Measurements from ENCODE around the gene ATP2C1. TPM values are rescaled to one million over a fixed set of nuclear protein-coding genes. Genes with fewer than 3 reads are reported as not detected.

Gene ATP2C1
- total and polyA plus RNA-seq, 4 donors, result 41.4 to 126 (median 74.2) TPM

DNA sequence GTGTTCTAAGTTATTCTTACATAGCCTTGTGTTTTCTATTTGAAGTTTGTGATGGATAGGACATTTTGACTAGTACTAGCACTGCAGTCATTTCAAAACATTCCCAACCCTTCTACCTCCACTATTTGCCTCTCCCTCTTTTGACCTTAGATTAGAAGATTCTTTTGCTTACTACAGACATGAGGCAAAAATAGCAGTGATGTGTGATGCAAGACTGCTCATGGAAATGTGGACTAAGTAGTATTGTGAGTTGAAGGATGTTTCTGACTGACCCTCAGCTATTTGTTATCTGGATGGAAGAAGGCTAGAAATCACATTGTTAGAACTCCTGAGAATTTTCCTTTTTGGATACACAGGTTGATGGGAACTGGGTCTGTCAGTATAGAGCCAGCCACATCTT lies 45.9 kb downstream of the ATP2C1 start:
- Histone ChIP-seq H3K27me3 (ENCODE audit: control insufficient read depth in 3 of 3, insufficient read depth in 3 of 3, low read length in 2 of 3) (no peaks in the 10 kb centered on the region), H3K9me3 (ENCODE audit: control insufficient read depth in 4 of 4, insufficient read depth in 3 of 4, low read length in 3 of 4) (no peaks in the 10 kb centered on the region), H3K4me1 (ENCODE audit: control insufficient read depth in 5 of 5, insufficient read depth in 5 of 5, low read length in 5 of 5) (no peaks in the 10 kb centered on the region), H3K36me3 (ENCODE audit: control insufficient read depth in 4 of 4, insufficient read depth in 4 of 4, low read length in 4 of 4) (peaks cover 6 to 24% (median 20%) of the 10 kb centered on the region in 4 donors), H3K9ac (ENCODE audit: insufficient read depth in 1 of 2, low read length in 2 of 2) (no peak overlapping the region), H3K27ac (ENCODE audit: low read depth in 1 of 2, low read length in 1 of 2) (no peak overlapping the region), H3K4me3 (no peak overlapping the region)
- no peak for ATAC-seq (ENCODE audit: insufficient read depth, low FRiP score)
- TF ChIP-seq, protein P1, sequence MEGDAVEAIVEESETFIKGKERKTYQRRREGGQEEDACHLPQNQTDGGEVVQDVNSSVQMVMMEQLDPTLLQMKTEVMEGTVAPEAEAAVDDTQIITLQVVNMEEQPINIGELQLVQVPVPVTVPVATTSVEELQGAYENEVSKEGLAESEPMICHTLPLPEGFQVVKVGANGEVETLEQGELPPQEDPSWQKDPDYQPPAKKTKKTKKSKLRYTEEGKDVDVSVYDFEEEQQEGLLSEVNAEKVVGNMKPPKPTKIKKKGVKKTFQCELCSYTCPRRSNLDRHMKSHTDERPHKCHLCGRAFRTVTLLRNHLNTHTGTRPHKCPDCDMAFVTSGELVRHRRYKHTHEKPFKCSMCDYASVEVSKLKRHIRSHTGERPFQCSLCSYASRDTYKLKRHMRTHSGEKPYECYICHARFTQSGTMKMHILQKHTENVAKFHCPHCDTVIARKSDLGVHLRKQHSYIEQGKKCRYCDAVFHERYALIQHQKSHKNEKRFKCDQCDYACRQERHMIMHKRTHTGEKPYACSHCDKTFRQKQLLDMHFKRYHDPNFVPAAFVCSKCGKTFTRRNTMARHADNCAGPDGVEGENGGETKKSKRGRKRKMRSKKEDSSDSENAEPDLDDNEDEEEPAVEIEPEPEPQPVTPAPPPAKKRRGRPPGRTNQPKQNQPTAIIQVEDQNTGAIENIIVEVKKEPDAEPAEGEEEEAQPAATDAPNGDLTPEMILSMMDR (IDR thresholded peaks at IDR 0.05; ENCODE audit: control extremely low read depth, extremely low read depth), result no peak
- no peak for DNase-seq

DNA sequence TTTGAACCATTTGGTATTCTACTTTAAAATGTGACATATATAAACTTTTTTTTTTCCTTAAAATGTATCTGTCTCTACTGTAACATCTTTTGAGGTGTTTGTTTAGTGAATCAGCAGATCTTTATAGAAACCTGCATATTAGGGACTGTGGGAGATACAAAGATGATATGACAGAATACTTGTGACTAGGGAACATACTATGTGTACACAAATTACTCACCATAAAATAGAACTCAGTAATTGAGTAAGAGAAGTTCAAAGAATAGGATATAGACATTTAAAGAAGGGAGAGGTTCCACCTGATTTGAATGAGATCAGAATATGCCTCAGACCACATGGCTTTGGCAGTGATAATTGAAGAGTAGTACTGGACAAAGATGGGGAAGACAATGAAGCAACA lies 47.9 kb downstream of the ATP2C1 start:
- TF ChIP-seq, protein P1 (IDR thresholded peaks at IDR 0.05; ENCODE audit: control extremely low read depth, extremely low read depth), result no peak
- Histone ChIP-seq H3K27ac (ENCODE audit: low read depth in 1 of 2, low read length in 1 of 2) (no peak overlapping the region), H3K4me1 (ENCODE audit: control insufficient read depth in 5 of 5, insufficient read depth in 5 of 5, low read length in 5 of 5) (no peaks in the 10 kb centered on the region), H3K27me3 (ENCODE audit: control insufficient read depth in 3 of 3, insufficient read depth in 3 of 3, low read length in 2 of 3) (no peaks in the 10 kb centered on the region), H3K36me3 (ENCODE audit: control insufficient read depth in 4 of 4, insufficient read depth in 4 of 4, low read length in 4 of 4) (peaks cover 6 to 29% (median 23%) of the 10 kb centered on the region in 4 donors), H3K4me3 (no peak overlapping the region), H3K9me3 (ENCODE audit: control insufficient read depth in 4 of 4, insufficient read depth in 3 of 4, low read length in 3 of 4) (no peaks in the 10 kb centered on the region), H3K9ac (ENCODE audit: insufficient read depth in 1 of 2, low read length in 2 of 2) (no peak overlapping the region)
- DNase-seq, result no peak
- no peak for ATAC-seq (ENCODE audit: insufficient read depth, low FRiP score)

DNA sequence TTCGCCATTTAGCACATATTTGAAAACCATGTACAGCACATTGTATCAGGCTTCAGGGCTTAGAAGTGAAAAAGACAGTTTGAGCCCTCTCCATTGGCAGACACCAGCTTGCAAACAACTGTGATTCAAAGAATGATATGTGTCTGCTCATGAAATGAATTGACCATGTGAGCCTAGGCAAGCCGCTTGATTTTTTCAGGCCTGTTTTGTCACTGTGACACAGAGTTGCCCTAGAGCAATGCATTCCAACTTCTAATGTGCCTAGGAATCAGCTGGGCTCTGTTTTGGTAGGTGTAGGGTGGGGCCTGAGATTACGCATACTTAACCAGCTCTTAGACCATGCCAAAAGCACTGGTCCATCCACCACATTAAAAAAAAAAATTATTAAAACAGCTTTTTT lies 53.0 kb downstream of the ATP2C1 start:
- no peak overlapping the region for H3K4me3 ChIP-seq
- H3K4me1 ChIP-seq (ENCODE audit: control insufficient read depth in 5 of 5, insufficient read depth in 5 of 5, low read length in 5 of 5), result no peaks in the 10 kb centered on the region
- H3K9me3 ChIP-seq (ENCODE audit: control insufficient read depth in 4 of 4, insufficient read depth in 3 of 4, low read length in 3 of 4), result peaks cover 0 to 3% (median under 1%) of the 10 kb centered on the region in 4 donors
- WGBS, 2 donors, result 82 to 95% methylated on average over 3 of the region's 3 CpGs
- ATAC-seq (ENCODE audit: insufficient read depth, low FRiP score) (no peak), DNase-seq (no peak)
- no peak overlapping the region for H3K27ac ChIP-seq (ENCODE audit: low read depth in 1 of 2, low read length in 1 of 2)
- peaks cover 6 to 33% (median 28%) of the 10 kb centered on the region in 4 donors for H3K36me3 ChIP-seq (ENCODE audit: control insufficient read depth in 4 of 4, insufficient read depth in 4 of 4, low read length in 4 of 4)
- no peak overlapping the region for H3K9ac ChIP-seq (ENCODE audit: insufficient read depth in 1 of 2, low read length in 2 of 2)
- TF ChIP-seq, protein P1 (IDR thresholded peaks at IDR 0.05; ENCODE audit: control extremely low read depth, extremely low read depth), result no peak
- no peaks in the 10 kb centered on the region for H3K27me3 ChIP-seq (ENCODE audit: control insufficient read depth in 3 of 3, insufficient read depth in 3 of 3, low read length in 2 of 3)

Measured in lung (tissue), 12 donors.